ENCODE results near the gene OR9Q2. TPM values are rescaled to one million over a fixed set of nuclear protein-coding genes. Genes with fewer than 3 reads are reported as not detected.
A peak's percentile ranks its signal among the peaks of the same experiment; 100 is the strongest.

Gene OR9Q2
- total RNA-seq, 1 donor from 2014 or later = not detected

DNA sequence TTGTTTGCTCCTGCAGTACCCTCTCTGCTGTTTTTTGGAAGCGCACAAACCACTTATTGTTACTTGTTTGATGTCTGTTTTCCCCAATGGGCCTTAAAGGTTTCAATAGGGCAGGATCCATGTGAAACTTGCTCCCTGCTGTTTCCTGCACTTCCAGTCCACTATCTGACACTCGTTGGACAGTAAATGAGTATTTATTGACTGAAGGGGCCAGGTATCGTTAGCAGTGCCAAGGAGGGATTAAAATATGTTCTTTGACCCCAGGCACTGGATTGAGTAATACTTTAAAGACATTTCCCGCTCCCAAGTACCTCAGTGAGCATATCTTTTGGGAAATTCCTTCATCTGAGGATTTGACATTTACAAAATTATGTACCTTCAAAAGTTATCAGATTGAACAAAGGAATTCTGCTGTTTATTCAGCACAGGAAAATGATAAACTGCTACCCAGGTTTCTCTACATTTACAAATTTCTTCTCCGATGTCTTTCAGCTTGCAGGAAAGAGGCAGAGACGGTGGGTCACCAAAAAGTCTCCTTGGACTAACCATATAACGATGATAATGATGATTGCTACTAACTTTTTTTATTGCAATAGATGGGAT lies 23.3 kb upstream of the OR9Q2 start:
- Histone ChIP-seq H3K36me3 (no peaks in the 10 kb centered on the region), H3K27ac (replicated peaks) (no peak overlapping the region), H3K9me3 (replicated peaks) (no peaks in the 10 kb centered on the region), H3K4me3 (no peak overlapping the region), H3K4me1 (no peaks in the 10 kb centered on the region), H3K27me3 (ENCODE audit: low read depth) (no peaks in the 10 kb centered on the region)
- intact Hi-C loops (cut with micrococcal nuclease) = no loop called here
- DNase-seq = no peak
- TF ChIP-seq, protein P1, sequence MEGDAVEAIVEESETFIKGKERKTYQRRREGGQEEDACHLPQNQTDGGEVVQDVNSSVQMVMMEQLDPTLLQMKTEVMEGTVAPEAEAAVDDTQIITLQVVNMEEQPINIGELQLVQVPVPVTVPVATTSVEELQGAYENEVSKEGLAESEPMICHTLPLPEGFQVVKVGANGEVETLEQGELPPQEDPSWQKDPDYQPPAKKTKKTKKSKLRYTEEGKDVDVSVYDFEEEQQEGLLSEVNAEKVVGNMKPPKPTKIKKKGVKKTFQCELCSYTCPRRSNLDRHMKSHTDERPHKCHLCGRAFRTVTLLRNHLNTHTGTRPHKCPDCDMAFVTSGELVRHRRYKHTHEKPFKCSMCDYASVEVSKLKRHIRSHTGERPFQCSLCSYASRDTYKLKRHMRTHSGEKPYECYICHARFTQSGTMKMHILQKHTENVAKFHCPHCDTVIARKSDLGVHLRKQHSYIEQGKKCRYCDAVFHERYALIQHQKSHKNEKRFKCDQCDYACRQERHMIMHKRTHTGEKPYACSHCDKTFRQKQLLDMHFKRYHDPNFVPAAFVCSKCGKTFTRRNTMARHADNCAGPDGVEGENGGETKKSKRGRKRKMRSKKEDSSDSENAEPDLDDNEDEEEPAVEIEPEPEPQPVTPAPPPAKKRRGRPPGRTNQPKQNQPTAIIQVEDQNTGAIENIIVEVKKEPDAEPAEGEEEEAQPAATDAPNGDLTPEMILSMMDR (IDR thresholded peaks at IDR 0.05; ENCODE audit: borderline replicate concordance) = no peak

GRCh38 chr11:58177409-58178054 lies 11.3 kb upstream of the OR9Q2 start:
- Histone ChIP-seq H3K36me3 (no peaks in the 10 kb centered on the region), H3K27me3 (ENCODE audit: low read depth) (no peaks in the 10 kb centered on the region), H3K9me3 (replicated peaks) (no peaks in the 10 kb centered on the region), H3K27ac (replicated peaks) (no peak overlapping the region), H3K4me3 (no peak overlapping the region), H3K4me1 (no peaks in the 10 kb centered on the region)
- intact Hi-C loops (cut with micrococcal nuclease) = no loop called here
- no peak for DNase-seq
- TF ChIP-seq, protein P1 (IDR thresholded peaks at IDR 0.05; ENCODE audit: borderline replicate concordance) = no peak

DNA sequence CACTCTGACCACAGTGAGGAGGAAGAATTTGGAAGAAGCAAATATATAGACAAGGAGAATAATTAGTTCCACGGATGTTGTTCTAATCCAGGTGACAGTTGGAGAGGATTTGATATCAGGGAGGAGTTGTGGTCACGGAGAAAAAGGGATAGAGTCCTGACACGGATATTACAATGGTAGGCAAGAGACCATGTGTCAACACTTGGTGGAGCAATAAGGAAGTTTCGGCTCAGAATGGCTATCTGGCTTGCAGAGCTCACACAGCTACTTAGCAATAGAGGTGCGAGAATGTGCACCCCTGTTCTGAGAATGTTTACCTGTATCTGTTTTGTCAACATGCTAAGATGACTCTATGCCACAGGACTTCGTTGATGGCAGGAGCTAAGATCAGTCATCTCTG lies 10.4 kb upstream of the OR9Q2 start:
- TF ChIP-seq, protein P1 (IDR thresholded peaks at IDR 0.05; ENCODE audit: borderline replicate concordance) = no peak
- intact Hi-C loops (cut with micrococcal nuclease) = no loop called here
- no peak for DNase-seq
- H3K36me3 ChIP-seq = no peaks in the 10 kb centered on the region
- no peak overlapping the region for H3K4me3 ChIP-seq
- no peak overlapping the region for H3K27ac ChIP-seq (replicated peaks)
- H3K9me3 ChIP-seq (replicated peaks) = no peaks in the 10 kb centered on the region
- H3K27me3 ChIP-seq (ENCODE audit: low read depth) = no peaks in the 10 kb centered on the region
- H3K4me1 ChIP-seq = no peaks in the 10 kb centered on the region

GRCh38 chr11:58179648-58180047 lies 9.2 kb upstream of the OR9Q2 start:
- Histone ChIP-seq H3K27me3 (ENCODE audit: low read depth) (no peaks in the 10 kb centered on the region), H3K27ac (replicated peaks) (no peak overlapping the region), H3K4me3 (no peak overlapping the region), H3K4me1 (no peaks in the 10 kb centered on the region), H3K36me3 (no peaks in the 10 kb centered on the region), H3K9me3 (replicated peaks) (no peaks in the 10 kb centered on the region)
- DNase-seq = peak; percentile 13
- intact Hi-C loops (cut with micrococcal nuclease) = loop anchor here (10.0 kb wide), 1 partner anchor 155 kb away; the partner anchor contains the start of gene OR9Q1
- TF ChIP-seq, protein P1 (IDR thresholded peaks at IDR 0.05; ENCODE audit: borderline replicate concordance) = no peak

DNA sequence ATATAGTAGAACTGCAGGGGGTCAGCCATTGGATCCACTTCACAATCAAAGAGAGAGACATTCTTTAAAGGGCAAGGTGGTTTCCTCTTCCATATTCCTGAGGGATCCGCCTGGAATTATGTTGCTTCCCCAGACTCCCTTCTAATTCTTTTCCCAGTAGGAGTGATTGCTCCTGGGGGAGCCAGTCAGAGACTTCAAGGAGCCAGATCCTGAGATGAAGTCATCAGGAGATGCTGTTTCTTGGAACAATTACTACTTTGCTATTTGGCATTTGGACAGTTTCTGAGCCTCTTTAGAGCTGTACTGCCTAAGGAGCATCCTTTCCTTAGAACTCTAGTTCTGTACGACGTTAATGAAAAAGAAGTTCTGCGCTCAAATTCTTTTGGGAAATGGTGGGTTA lies 1.9 kb upstream of the OR9Q2 start:
- peaks cover 20% of the 10 kb centered on the region for H3K4me1 ChIP-seq
- TF ChIP-seq, protein P1 (IDR thresholded peaks at IDR 0.05; ENCODE audit: borderline replicate concordance) = peak; percentile 16
- no peaks in the 10 kb centered on the region for H3K9me3 ChIP-seq (replicated peaks)
- H3K27ac ChIP-seq (replicated peaks) = peak overlapping the region; percentile 48
- no peaks in the 10 kb centered on the region for H3K27me3 ChIP-seq (ENCODE audit: low read depth)
- no peak for DNase-seq
- no peaks in the 10 kb centered on the region for H3K36me3 ChIP-seq
- no peak overlapping the region for H3K4me3 ChIP-seq
- intact Hi-C loops (cut with micrococcal nuclease) = loop anchor here (10.0 kb wide), 1 partner anchor 162 kb away; the partner anchor contains the start of gene OR9Q1

All from left ventricle myocardium inferior (tissue), 1 donor.